ENCODE measurements around the gene CRK. TPM values are rescaled to one million over a fixed set of nuclear protein-coding genes. Genes with fewer than 3 reads are reported as not detected.

The CRK gene
- total and polyA plus RNA-seq, 2 of the 4 experiments (the other 2 are of a cell fraction), result 57.6 to 100 TPM

GRCh38 chr17:1455291-1455796 lies 688 bp downstream of the CRK start:
- peak overlapping the region; percentile 87 for H2AFZ ChIP-seq (replicated peaks; ENCODE audit: low read length, poor library complexity)

More at GRCh38 chr17:1455291-1455796, 688 bp downstream of the CRK start:
- Histone ChIP-seq H4K20me1 (ENCODE audit: insufficient read depth, low read length) (peaks cover 51% of the 10 kb centered on the region), H2BK20ac (ENCODE audit: low read depth, low read length) (no peak overlapping the region), H2BK5ac (ENCODE audit: low read depth, low read length, poor library complexity, severe bottlenecking) (peak overlapping the region; percentile 73), H3K27ac (ENCODE audit: insufficient read depth, low read length) (peak overlapping the region; percentile 76), H3K27me3 (ENCODE audit: control insufficient read depth, insufficient read depth, low read length) (no peaks in the 10 kb centered on the region), H3K18ac (ENCODE audit: low read depth, low read length) (no peak overlapping the region), H3K4ac (ENCODE audit: low read depth, low read length) (peak overlapping the region; percentile 94), H3K23ac (ENCODE audit: low read depth, low read length) (peak overlapping the region; percentile 99), H4K5ac (ENCODE audit: low read depth, low read length) (peak overlapping the region; percentile 24; the same call in 1 of the 2 replicates), H3K4me3 (ENCODE audit: insufficient read depth, low read depth, low read length) (peak overlapping the region; percentile 75), H3K9me1 (ENCODE audit: insufficient read depth, low read length) (peaks cover 15% of the 10 kb centered on the region), H4K91ac (ENCODE audit: insufficient read depth, low read depth, low read length) (peak overlapping the region; percentile 84; the same call in 1 of the 2 replicates), H3K4me2 (ENCODE audit: low read depth, low read length) (peak overlapping the region; percentile 97), H3K9me3 (ENCODE audit: control insufficient read depth, insufficient read depth, low read length) (no peaks in the 10 kb centered on the region), H2BK120ac (ENCODE audit: low read depth, low read length) (no peak overlapping the region), H4K8ac (ENCODE audit: low read depth in 2 of 2, low read length in 2 of 2) (peak overlapping the region in 1 of 2 experiments; percentile 80; a peak in 1 of 4 replicates), H2AK9ac (replicated peaks; ENCODE audit: low read depth, low read length, poor library complexity) (peak overlapping the region; percentile 98), H3K36me3 (ENCODE audit: control insufficient read depth, insufficient read depth, low read length) (peaks cover 6% of the 10 kb centered on the region; the same call in 1 of the 2 replicates), H2AK5ac (ENCODE audit: low read depth, low read length) (peak overlapping the region; percentile 86; the same call in 1 of the 2 replicates), H3K79me1 (ENCODE audit: low read depth in 1 of 2, low read length in 2 of 2) (peaks cover 0 to 38% of the 10 kb centered on the region in 2 experiments; a peak in 2 of 4 replicates), H3K4me1 (ENCODE audit: control insufficient read depth, insufficient read depth, low read length) (peaks cover 7% of the 10 kb centered on the region), H3K14ac (replicated peaks; ENCODE audit: low read depth, low read length) (peak overlapping the region; percentile 99), H3K56ac (ENCODE audit: extremely low read depth, insufficient read depth, low read length) (peak overlapping the region; percentile 68), H3K9ac (ENCODE audit: low read depth, low read length) (peak overlapping the region; percentile 81), H2BK15ac (ENCODE audit: low read depth, low read length) (no peak overlapping the region)
- POLR2A ChIA-PET (ENCODE audit: unreplicated experiment), result interaction anchor here (0.5 kb wide), 1 partner anchor 324 kb away, joined by 3 read pairs; no protein-coding TSS in a partner anchor
- intact Hi-C loops (cut with micrococcal nuclease) (loop anchor here (1.0 to 5.0 kb wide), 2 partner anchors 58 to 90 kb away; no protein-coding TSS in a partner anchor), dilution Hi-C loops (cut with HindIII; ENCODE audit: low sequenced_read_pairs, unreplicated experiment) (no loop called here), in situ Hi-C loops (cut with MboI; ENCODE audit: low sequenced_read_pairs) (no loop called here)
- CTCF ChIA-PET, result no interaction called here
- 0% methylated on average over 3 of the region's 31 CpGs; no CpG with 5 or more reads in 1 of the 2 experiments for WGBS, 2 experiments (ENCODE audit: extremely low coverage in 2 of 2, insufficient read length in 1 of 2)
- no TSS peak for BruUV-seq (replicated peaks)
- DNase-seq (peak; percentile 67), ATAC-seq (ENCODE audit: low read depth) (peak; percentile 40)
- TF ChIP-seq BHLHE40 (IDR thresholded peaks at IDR 0.05; ENCODE audit: low read depth, low read length) (no peak), RCOR1 (IDR thresholded peaks at IDR 0.05; ENCODE audit: insufficient replicate concordance, low read length) (no peak), SMC3 (IDR thresholded peaks at IDR 0.05; ENCODE audit: low read depth, low read length) (peak; percentile 41), RAD21 (IDR thresholded peaks at IDR 0.05; ENCODE audit: low read length) (peak; percentile 47), MXI1 (IDR thresholded peaks at IDR 0.05; ENCODE audit: borderline replicate concordance, low read depth, low read length) (0 out of 2 replicates have a peak, but pooled peaks have one; percentile 3), MAFK (IDR thresholded peaks at IDR 0.05; ENCODE audit: low read depth, low read length) (no peak), POLR2A (IDR thresholded peaks at IDR 0.05; ENCODE audit: low read depth, low read length) (no peak), CHD1 (IDR thresholded peaks at IDR 0.05; ENCODE audit: low read depth, low read length) (no peak; the same call in 1 of the 2 replicates)
- TF ChIP-seq, protein P1, sequence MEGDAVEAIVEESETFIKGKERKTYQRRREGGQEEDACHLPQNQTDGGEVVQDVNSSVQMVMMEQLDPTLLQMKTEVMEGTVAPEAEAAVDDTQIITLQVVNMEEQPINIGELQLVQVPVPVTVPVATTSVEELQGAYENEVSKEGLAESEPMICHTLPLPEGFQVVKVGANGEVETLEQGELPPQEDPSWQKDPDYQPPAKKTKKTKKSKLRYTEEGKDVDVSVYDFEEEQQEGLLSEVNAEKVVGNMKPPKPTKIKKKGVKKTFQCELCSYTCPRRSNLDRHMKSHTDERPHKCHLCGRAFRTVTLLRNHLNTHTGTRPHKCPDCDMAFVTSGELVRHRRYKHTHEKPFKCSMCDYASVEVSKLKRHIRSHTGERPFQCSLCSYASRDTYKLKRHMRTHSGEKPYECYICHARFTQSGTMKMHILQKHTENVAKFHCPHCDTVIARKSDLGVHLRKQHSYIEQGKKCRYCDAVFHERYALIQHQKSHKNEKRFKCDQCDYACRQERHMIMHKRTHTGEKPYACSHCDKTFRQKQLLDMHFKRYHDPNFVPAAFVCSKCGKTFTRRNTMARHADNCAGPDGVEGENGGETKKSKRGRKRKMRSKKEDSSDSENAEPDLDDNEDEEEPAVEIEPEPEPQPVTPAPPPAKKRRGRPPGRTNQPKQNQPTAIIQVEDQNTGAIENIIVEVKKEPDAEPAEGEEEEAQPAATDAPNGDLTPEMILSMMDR (conservative IDR thresholded peaks at IDR 0.05; ENCODE audit: low read depth, low read length), result peak; percentile 54
- TF ChIP-seq, protein P2, sequence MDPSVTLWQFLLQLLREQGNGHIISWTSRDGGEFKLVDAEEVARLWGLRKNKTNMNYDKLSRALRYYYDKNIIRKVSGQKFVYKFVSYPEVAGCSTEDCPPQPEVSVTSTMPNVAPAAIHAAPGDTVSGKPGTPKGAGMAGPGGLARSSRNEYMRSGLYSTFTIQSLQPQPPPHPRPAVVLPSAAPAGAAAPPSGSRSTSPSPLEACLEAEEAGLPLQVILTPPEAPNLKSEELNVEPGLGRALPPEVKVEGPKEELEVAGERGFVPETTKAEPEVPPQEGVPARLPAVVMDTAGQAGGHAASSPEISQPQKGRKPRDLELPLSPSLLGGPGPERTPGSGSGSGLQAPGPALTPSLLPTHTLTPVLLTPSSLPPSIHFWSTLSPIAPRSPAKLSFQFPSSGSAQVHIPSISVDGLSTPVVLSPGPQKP (IDR thresholded peaks at IDR 0.05; ENCODE audit: borderline replicate concordance, low read depth, low read length), result no peak
